Measurements from ENCODE around the gene FSIP1. TPM values are rescaled to one million over a fixed set of nuclear protein-coding genes. Genes with fewer than 3 reads are reported as not detected.

FSIP1 gene
- total and polyA plus RNA-seq, 5 donors: 0.16 to 0.53 (median 0.34) TPM

GRCh38 chr15:39618063-39618823, 164.4 kb downstream of the FSIP1 start:
- intact Hi-C loops (cut with DNase I): no loop called here

DNA sequence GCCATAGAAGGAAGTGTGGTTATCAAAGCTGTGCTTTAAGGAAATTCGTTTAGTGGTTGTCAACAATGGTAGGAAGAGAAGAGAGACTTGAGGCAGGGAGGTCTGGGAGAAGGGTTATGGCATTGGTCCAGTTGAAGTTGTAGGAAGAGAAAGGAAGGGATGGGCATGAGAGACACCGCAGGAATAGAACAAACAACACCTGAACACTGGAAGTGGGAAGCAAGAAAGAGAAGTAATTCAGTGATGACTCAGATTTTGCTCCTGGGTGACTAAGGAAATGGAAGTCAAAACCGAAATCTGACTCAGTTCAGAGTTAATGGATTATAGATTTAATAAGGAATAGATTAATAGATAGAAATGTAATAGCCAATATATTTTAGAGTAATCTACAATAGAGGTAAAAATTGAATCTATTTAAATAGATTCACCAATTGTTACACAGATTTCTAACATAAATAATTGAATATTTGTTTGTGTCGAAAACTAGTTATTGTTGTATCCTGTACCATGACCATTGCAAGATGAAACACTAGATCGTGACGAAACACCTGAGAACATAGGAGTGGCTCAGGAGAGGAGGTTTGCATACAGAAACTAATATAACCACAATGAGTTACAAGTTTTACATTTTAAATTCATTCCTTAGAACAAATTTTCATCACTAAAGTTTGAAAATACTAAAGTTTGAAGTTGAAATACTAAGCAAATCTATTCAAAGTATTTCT, 165.7 kb downstream of the FSIP1 start:
- H3K27ac ChIP-seq (ENCODE audit: low read length): no peak overlapping the region
- WGBS: 76% methylated on average over 6 of the region's 6 CpGs
- intact Hi-C loops (cut with DNase I): no loop called here
- no peak for ATAC-seq
- H3K27me3 ChIP-seq (ENCODE audit: control insufficient read depth, insufficient read depth): no peaks in the 10 kb centered on the region
- H3K9me3 ChIP-seq (ENCODE audit: control insufficient read depth, low read length): no peaks in the 10 kb centered on the region
- peaks cover 2% of the 10 kb centered on the region for H3K4me1 ChIP-seq (ENCODE audit: control insufficient read depth, insufficient read depth, low read length)
- DNase-seq: no peak
- H3K4me3 ChIP-seq (ENCODE audit: low read length): no peak overlapping the region

More at GRCh38 chr15:39618063-39618823, 164.4 kb downstream of the FSIP1 start:
- DNase-seq (no peak), ATAC-seq (no peak)
- H3K27ac ChIP-seq (ENCODE audit: low read length): no peak overlapping the region
- no peaks in the 10 kb centered on the region for H3K9me3 ChIP-seq (ENCODE audit: control insufficient read depth, low read length)
- 73% methylated on average over 3 of the region's 3 CpGs for WGBS
- peaks cover 2% of the 10 kb centered on the region for H3K4me1 ChIP-seq (ENCODE audit: control insufficient read depth, insufficient read depth, low read length)
- no peak overlapping the region for H3K4me3 ChIP-seq (ENCODE audit: low read length)
- H3K27me3 ChIP-seq (ENCODE audit: control insufficient read depth, insufficient read depth): no peaks in the 10 kb centered on the region

GRCh38 chr15:39613861-39614260, 168.8 kb downstream of the FSIP1 start:
- intact Hi-C loops (cut with DNase I): no loop called here
- 94% methylated on average over 2 of the region's 2 CpGs for WGBS
- no peak for ATAC-seq

DNA sequence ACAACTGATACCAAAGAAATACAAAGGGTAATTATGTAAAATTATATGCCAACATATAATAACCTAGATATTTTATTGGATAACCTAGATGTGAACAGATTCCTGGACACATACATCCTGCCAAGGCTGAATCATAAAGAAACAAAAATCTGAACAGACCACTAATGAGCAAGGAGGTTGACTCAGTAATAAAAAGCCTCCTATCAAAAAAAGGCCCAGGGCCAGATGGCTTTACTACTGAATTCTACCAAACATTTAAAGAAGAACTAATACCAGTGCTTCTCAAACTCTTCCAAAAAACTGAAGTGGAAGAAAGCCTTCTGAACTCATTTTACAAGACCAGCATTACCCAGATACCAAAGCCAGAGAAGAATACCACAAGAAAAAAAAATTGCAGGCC, 169.4 kb downstream of the FSIP1 start:
- intact Hi-C loops (cut with DNase I): no loop called here
- no peak for DNase-seq
- Histone ChIP-seq H3K9me3 (ENCODE audit: control insufficient read depth, low read length) (no peaks in the 10 kb centered on the region), H3K27me3 (ENCODE audit: control insufficient read depth, insufficient read depth) (no peaks in the 10 kb centered on the region), H3K4me3 (ENCODE audit: low read length) (no peak overlapping the region), H3K4me1 (ENCODE audit: control insufficient read depth, insufficient read depth, low read length) (no peaks in the 10 kb centered on the region), H3K27ac (ENCODE audit: low read length) (no peak overlapping the region)
- no peak for ATAC-seq

More at GRCh38 chr15:39613861-39614260, 168.8 kb downstream of the FSIP1 start:
- DNase-seq: no peak
- H3K27ac ChIP-seq (ENCODE audit: low read length): no peak overlapping the region
- H3K4me3 ChIP-seq (ENCODE audit: low read length): no peak overlapping the region
- no peaks in the 10 kb centered on the region for H3K27me3 ChIP-seq (ENCODE audit: control insufficient read depth, insufficient read depth)
- peaks cover 2% of the 10 kb centered on the region for H3K4me1 ChIP-seq (ENCODE audit: control insufficient read depth, insufficient read depth, low read length)
- H3K9me3 ChIP-seq (ENCODE audit: control insufficient read depth, low read length): no peaks in the 10 kb centered on the region

DNA sequence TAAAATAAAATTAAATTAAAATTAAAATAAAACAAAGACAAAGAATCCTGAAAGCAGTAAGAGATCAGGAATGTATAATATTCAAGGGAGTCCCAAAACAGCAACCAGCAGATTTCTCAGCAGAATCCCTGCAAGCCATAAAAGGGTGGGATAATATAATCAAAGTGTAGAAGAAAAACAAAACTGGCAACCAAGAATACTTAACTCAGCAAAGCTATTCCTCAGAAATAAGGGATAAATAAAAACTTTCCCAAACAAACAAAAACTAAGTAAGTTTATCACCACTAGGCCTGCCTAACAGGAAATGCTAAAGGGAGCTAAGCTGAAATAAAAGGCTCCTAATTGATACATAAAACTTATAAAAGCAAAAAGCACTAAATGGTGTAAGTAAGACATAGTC, 172.0 kb downstream of the FSIP1 start:
- H3K27ac ChIP-seq (ENCODE audit: low read length): no peak overlapping the region
- H3K4me1 ChIP-seq (ENCODE audit: control insufficient read depth, insufficient read depth, low read length): no peaks in the 10 kb centered on the region
- H3K4me3 ChIP-seq (ENCODE audit: low read length): no peak overlapping the region
- no peak for DNase-seq
- intact Hi-C loops (cut with DNase I): no loop called here
- H3K9me3 ChIP-seq (ENCODE audit: control insufficient read depth, low read length): no peaks in the 10 kb centered on the region
- ATAC-seq: no peak
- no peaks in the 10 kb centered on the region for H3K27me3 ChIP-seq (ENCODE audit: control insufficient read depth, insufficient read depth)

DNA sequence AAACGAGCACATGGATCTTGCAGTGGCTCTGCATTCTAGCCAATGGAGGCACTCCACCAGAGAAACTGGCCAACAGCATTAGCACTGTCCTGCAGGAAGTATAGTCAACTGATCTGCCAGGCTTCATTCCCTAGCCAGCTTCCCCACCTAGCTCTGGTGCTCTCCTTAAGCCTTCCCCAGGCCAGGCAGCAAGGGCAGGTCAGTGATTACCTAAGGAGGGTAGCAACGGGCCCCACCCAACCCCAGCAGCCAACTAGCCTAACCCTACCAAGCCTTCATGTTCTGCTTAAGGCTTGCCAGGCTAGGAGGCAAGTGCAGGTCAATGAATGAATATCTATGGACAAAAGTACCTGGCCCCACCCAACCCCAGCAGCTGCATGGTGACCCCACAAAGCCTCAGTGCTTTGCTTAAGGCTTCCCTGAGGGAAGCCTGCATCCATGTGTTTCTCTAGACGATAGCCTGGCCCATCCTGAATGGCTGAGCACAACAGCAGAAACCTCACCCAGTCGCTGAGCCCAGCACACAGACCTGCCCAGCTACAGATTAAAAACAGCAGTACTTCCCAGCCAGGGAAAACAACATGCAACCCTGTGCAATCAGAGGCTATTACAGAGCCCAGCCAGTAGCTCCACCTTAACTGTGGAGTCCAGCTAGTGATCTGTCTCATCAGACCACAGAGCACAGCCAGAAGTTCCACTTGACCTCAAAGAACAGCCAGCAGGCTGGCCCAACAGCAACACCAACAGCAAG, 173.3 kb downstream of the FSIP1 start:
- DNase-seq (no peak), ATAC-seq (no peak)
- intact Hi-C loops (cut with DNase I): loop anchor here in 1 of 4 donors (10.0 kb wide), 1 partner anchor 155 kb away; no protein-coding TSS in a partner anchor
- WGBS: 83% methylated on average over 4 of the region's 4 CpGs
- H3K27ac ChIP-seq (ENCODE audit: low read length): no peak overlapping the region
- no peak overlapping the region for H3K4me3 ChIP-seq (ENCODE audit: low read length)
- no peaks in the 10 kb centered on the region for H3K27me3 ChIP-seq (ENCODE audit: control insufficient read depth, insufficient read depth)
- H3K9me3 ChIP-seq (ENCODE audit: control insufficient read depth, low read length): no peaks in the 10 kb centered on the region
- no peaks in the 10 kb centered on the region for H3K4me1 ChIP-seq (ENCODE audit: control insufficient read depth, insufficient read depth, low read length)

GRCh38 chr15:39608185-39609139, 174.2 kb downstream of the FSIP1 start:
- no peak overlapping the region for H3K27ac ChIP-seq (ENCODE audit: low read length)
- ATAC-seq (no peak), DNase-seq (no peak)
- H3K9me3 ChIP-seq (ENCODE audit: control insufficient read depth, low read length): no peaks in the 10 kb centered on the region
- no peaks in the 10 kb centered on the region for H3K4me1 ChIP-seq (ENCODE audit: control insufficient read depth, insufficient read depth, low read length)
- H3K27me3 ChIP-seq (ENCODE audit: control insufficient read depth, insufficient read depth): no peaks in the 10 kb centered on the region
- no peak overlapping the region for H3K4me3 ChIP-seq (ENCODE audit: low read length)
- intact Hi-C loops (cut with DNase I): loop anchor here in 1 of 4 donors (10.0 kb wide), 1 partner anchor 156 kb away; no protein-coding TSS in a partner anchor
- 94% methylated on average over 2 of the region's 2 CpGs for WGBS

DNA sequence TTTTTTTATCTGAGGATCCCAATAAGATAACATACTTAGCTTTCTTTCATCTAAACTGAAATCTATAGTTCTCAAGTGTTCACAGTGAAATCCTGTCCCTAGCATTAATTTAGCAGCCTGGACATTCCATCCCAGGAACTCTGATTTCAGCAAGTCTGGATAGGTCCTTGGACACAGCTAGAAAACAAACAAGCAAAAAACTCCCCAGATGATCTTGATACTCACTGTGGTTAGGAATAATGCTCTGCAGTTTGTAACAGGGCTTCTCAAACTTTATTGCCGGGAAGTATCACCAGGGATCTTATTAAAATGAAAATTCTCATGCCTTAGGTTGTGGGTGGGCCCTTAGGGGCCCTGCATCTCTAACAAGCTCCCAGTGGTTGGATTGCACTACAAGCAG, 177.5 kb downstream of the FSIP1 start:
- intact Hi-C loops (cut with DNase I): loop anchor here in 1 of 4 donors (10.0 kb wide), 1 partner anchor 160 kb away; no protein-coding TSS in a partner anchor
- 84% methylated on average over 1 of the region's 1 CpG for WGBS
- Histone ChIP-seq H3K27me3 (ENCODE audit: control insufficient read depth, insufficient read depth) (no peaks in the 10 kb centered on the region), H3K4me1 (ENCODE audit: control insufficient read depth, insufficient read depth, low read length) (no peaks in the 10 kb centered on the region), H3K4me3 (ENCODE audit: low read length) (no peak overlapping the region), H3K27ac (ENCODE audit: low read length) (no peak overlapping the region), H3K9me3 (ENCODE audit: control insufficient read depth, low read length) (no peaks in the 10 kb centered on the region)
- ATAC-seq (no peak), DNase-seq (no peak)

DNA sequence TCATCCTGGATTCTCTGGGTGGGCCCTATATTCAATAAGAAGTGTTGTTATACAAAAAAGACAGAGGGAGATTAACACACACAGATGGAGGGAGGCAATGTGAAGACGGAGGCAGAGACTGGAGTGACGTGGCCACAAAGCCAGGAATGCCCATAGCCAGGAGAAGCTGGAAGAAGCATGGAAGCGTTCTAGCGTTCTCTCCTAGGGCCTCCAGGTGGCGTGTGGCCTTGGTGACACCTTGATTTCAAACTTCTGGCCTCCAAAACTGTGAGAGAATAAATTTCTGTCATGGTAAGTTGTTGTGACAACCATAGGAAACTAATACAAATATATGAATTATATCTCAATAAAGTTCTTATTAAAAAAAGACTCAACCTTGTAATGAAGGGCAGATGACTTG, 180.5 kb downstream of the FSIP1 start:
- no peak overlapping the region for H3K4me3 ChIP-seq (ENCODE audit: low read length)
- 87% methylated on average over 5 of the region's 5 CpGs for WGBS
- no peaks in the 10 kb centered on the region for H3K4me1 ChIP-seq (ENCODE audit: control insufficient read depth, insufficient read depth, low read length)
- no peaks in the 10 kb centered on the region for H3K9me3 ChIP-seq (ENCODE audit: control insufficient read depth, low read length)
- H3K27me3 ChIP-seq (ENCODE audit: control insufficient read depth, insufficient read depth): no peaks in the 10 kb centered on the region
- no peak overlapping the region for H3K27ac ChIP-seq (ENCODE audit: low read length)
- ATAC-seq: no peak
- intact Hi-C loops (cut with DNase I): loop anchor here in 1 of 4 donors (10.0 kb wide), 1 partner anchor 163 kb away; no protein-coding TSS in a partner anchor
- no peak for DNase-seq

DNA sequence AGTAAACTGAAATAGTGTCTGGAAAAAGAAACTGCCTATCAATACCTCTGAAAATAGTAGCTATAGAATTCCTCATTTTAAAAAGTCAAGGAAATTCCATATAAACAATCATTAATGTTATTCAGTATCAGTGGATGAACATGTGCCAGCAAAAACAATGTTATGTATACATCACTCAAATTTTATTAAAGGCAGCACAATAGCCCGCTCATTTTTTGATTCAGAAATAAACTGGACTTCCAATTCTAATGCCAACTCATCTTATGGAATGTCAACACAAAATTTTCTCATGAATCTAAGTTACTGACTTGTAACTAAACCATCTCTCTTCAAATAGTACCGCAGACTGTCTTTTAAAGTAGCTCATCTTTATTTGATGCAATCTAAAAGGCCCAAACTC, 182.8 kb downstream of the FSIP1 start:
- ATAC-seq (no peak), DNase-seq (no peak)
- 88% methylated on average over 2 of the region's 2 CpGs for WGBS
- Histone ChIP-seq H3K27ac (ENCODE audit: low read length) (no peak overlapping the region), H3K27me3 (ENCODE audit: control insufficient read depth, insufficient read depth) (no peaks in the 10 kb centered on the region), H3K4me3 (ENCODE audit: low read length) (no peak overlapping the region), H3K4me1 (ENCODE audit: control insufficient read depth, insufficient read depth, low read length) (no peaks in the 10 kb centered on the region), H3K9me3 (ENCODE audit: control insufficient read depth, low read length) (no peaks in the 10 kb centered on the region)
- intact Hi-C loops (cut with DNase I): loop anchor here in 2 of 4 donors (10.0 kb wide), 2 partner anchors 145 to 165 kb away; no protein-coding TSS in a partner anchor

Measured in right cardiac atrium (tissue), 5 donors.